A549 (cell line): ENCODE results near the gene PPCDC. TPM values are rescaled to one million over a fixed set of nuclear protein-coding genes. Genes with fewer than 3 reads are reported as not detected.

Source experiments
- ATAC-seq, 2 experiments: fragments of 200-7000 bp in 1 of 2; fragments of >200 bp in 1 of 2; cut with Nextera tagmentation in 1 of 2; cut with Tn5 transposase in 1 of 2; 3 replicates each; pipeline versions ENCODE4 v1.8.0 to v1.9.1; 2018 to 2020; ENCODE audit warnings: mild to moderate bottlenecking in 1 of 2, moderate library complexity in 1 of 2
- CTCF ChIA-PET: fragments of 300-600 bp; sonication (Branson Sonifier 250); formaldehyde crosslinking; extraction: SDS; loops from one replicate; lab custom pipeline; 2021; ENCODE audit warnings: antibody characterized with exemption, inconsistent platforms; lab: Yijun Ruan, JAX
- POLR2A ChIA-PET: fragments of 350-600 bp; formaldehyde crosslinking; extraction: SDS; loops from one replicate; lab custom pipeline; 2021; ENCODE audit warnings: antibody characterized with exemption, inconsistent platforms; lab: Yijun Ruan, JAX
- DNase-seq, 2 experiments: peaks; one replicate each; pipeline versions ENCODE4 v3.0.0 to v3.0.0-alpha.2; 2011 to 2016; ENCODE audit warnings: low read depth in 1 of 2, low spot score in 1 of 2
- FAIRE-seq: peaks from 2 replicates; lab custom pipeline; 2011; peaks lifted over from hg19 to GRCh38; lab: Jason Lieb, UNC
- H3K27ac ChIP-seq, 2 experiments: fragments of >200 bp; sonication (Bioruptor Twin); formaldehyde crosslinking; 3 replicates each; pipeline ENCODE4 v1.5.1; 2016 to 2017
- H3K4me1 ChIP-seq: fragments of >200 bp; sonication (Bioruptor Twin); formaldehyde crosslinking; 3 replicates; pipeline ENCODE4 v1.6.1; 2016
- H3K4me2 ChIP-seq: fragments of >200 bp; sonication (Bioruptor Twin); formaldehyde crosslinking; 3 replicates; pipeline ENCODE4 v1.6.1; 2016
- H3K4me3 ChIP-seq: fragments of >200 bp; sonication (Bioruptor Twin); formaldehyde crosslinking; 3 replicates; pipeline ENCODE4 v1.5.1; 2016
- H3K9me3 ChIP-seq: fragments of >200 bp; sonication (Bioruptor Twin); formaldehyde crosslinking; 3 replicates; pipeline ENCODE4 v1.6.1; 2016
- BCL3 ChIP-seq: fragments of >200 bp; sonication (Bioruptor Twin); formaldehyde crosslinking; IDR thresholded peaks from 3 replicates; pipeline ENCODE4 v1.6.1; 2016
- CHD4 ChIP-seq: fragments of 200-600 bp; sonication (generic); IDR thresholded peaks from 2 replicates; pipeline ENCODE4 v1.6.1; 2016; ENCODE audit warnings: antibody characterized with exemption, mild to moderate bottlenecking, borderline replicate concordance
- EHF ChIP-seq: fragments of 250-450 bp; sonication (Bioruptor Pico); IDR thresholded peaks from 2 replicates; pipeline ENCODE4 v1.5.0; 2020; ENCODE audit warnings: mild to moderate bottlenecking
- EHMT2 ChIP-seq: fragments of 200-600 bp; sonication (generic); IDR thresholded peaks from 2 replicates; pipeline ENCODE4 v1.6.1; 2016; ENCODE audit warnings: antibody characterized with exemption, low read depth, mild to moderate bottlenecking, moderate library complexity
- ESRRA ChIP-seq: fragments of 150-350 bp; IDR thresholded peaks from 2 replicates; pipeline ENCODE4 v1.6.1; 2014; ENCODE audit warnings: mild to moderate bottlenecking, low read length, borderline replicate concordance
- FOSL2 ChIP-seq, 2 experiments: fragments of 450-650 bp in 1 of 2; fragments of >200 bp in 1 of 2; sonication (Bioruptor Twin) in 1 of 2; formaldehyde crosslinking; IDR thresholded peaks; 2 replicates each; pipeline versions ENCODE4 v1.5.0 to v1.6.1; 2016 to 2020; ENCODE audit warnings: mild to moderate bottlenecking in 1 of 2, moderate library complexity in 1 of 2
- HOXB13 ChIP-seq: fragments of 250-450 bp; sonication (Bioruptor Pico); IDR thresholded peaks from 2 replicates; pipeline ENCODE4 v1.5.0; 2020; ENCODE audit warnings: low read depth, mild to moderate bottlenecking, moderate library complexity
- JUN ChIP-seq, 2 experiments: fragments of >200 bp; sonication (Bioruptor Twin); formaldehyde crosslinking; IDR thresholded peaks; 2 replicates in 1 of 2; 3 replicates in 1 of 2; pipeline ENCODE4 v1.6.1; 2016 to 2017
- JUNB ChIP-seq: fragments of >200 bp; sonication (Bioruptor Twin); formaldehyde crosslinking; IDR thresholded peaks from 2 replicates; pipeline ENCODE4 v1.6.1; 2016
- KDM5A ChIP-seq: fragments of 200-600 bp; sonication (generic); IDR thresholded peaks from 2 replicates; pipeline ENCODE4 v1.6.1; 2016; ENCODE audit warnings: antibody characterized with exemption, mild to moderate bottlenecking
- MAZ ChIP-seq: fragments of 150-350 bp; IDR thresholded peaks from 2 replicates; pipeline ENCODE4 v1.6.1; 2014; ENCODE audit warnings: antibody characterized with exemption, low read depth, low read length, borderline replicate concordance
- PBX3 ChIP-seq: IDR thresholded peaks from 2 replicates; pipeline ENCODE4 v1.6.1; 2012
- PHF8 ChIP-seq: fragments of 200-600 bp; sonication (generic); IDR thresholded peaks from 2 replicates; pipeline ENCODE4 v1.6.1; 2016; ENCODE audit warnings: low read depth, mild to moderate bottlenecking, antibody characterized with exemption, moderate library complexity, borderline replicate concordance
- RAD21 ChIP-seq, 2 experiments: fragments of >200 bp in 1 of 2; sonication (Bioruptor Twin) in 1 of 2; formaldehyde crosslinking in 1 of 2; IDR thresholded peaks in 1 of 2; conservative IDR thresholded peaks in 1 of 2; 2 replicates in 1 of 2; 3 replicates in 1 of 2; pipeline ENCODE4 v1.6.1; 2012 to 2018; ENCODE audit warnings: inconsistent platforms in 1 of 2
- RFX5 ChIP-seq: fragments of 450-650 bp; IDR thresholded peaks from 2 replicates; pipeline ENCODE4 v1.7.1; 2014; ENCODE audit warnings: antibody characterized with exemption, mild to moderate bottlenecking, moderate library complexity
- TFCP2L1 ChIP-seq: fragments of 250-450 bp; sonication (Bioruptor Pico); IDR thresholded peaks from 2 replicates; pipeline ENCODE4 v1.5.0; 2021; ENCODE audit warnings: mild to moderate bottlenecking
- ZC3H11A ChIP-seq: fragments of 450-650 bp; IDR thresholded peaks from 2 replicates; pipeline ENCODE4 v1.6.1; 2014; ENCODE audit warnings: antibody characterized with exemption, mild to moderate bottlenecking
- ZNF302 ChIP-seq: fragments of 250-450 bp; sonication (Bioruptor Pico); IDR thresholded peaks from 2 replicates; pipeline ENCODE4 v1.9.0; 2021; ENCODE audit warnings: inconsistent platforms, mild to moderate bottlenecking, moderate library complexity
- WGBS: methylation state at CpG from one replicate; pipeline ENCODE4 v1.1.6; 2017; ENCODE audit errors: missing lambda C conversion rate; 5-methylcytosine and 5-hydroxymethylcytosine counted together
- polyA plus RNA-seq, 4 experiments: library from polyadenylated mRNA; depleted of rRNA in 3 of 4; stranded (reverse); fragments of >200 nt; fragmentation: RNase III in 1 of 4; extraction: RNeasy Plus Mini Kit Qiagen cat#74134 plus additional on column Dnase treatment in 1 of 4; gene quantifications; 2 replicates in 3 of 4; 3 replicates in 1 of 4; pipeline ENCODE4 v1.2.3, GENCODE V29; 2011 to 2017
- TF ChIP-seq, protein P1 (sequence below): fragments of 250-450 bp; sonication (Bioruptor Pico); IDR thresholded peaks from 2 replicates; pipeline ENCODE4 v1.5.0; 2020; ENCODE audit warnings: low read depth, mild to moderate bottlenecking, moderate library complexity
- TF ChIP-seq, protein P2 (sequence below): fragments of >200 bp; sonication (Bioruptor Twin); formaldehyde crosslinking; IDR thresholded peaks from 3 replicates; pipeline ENCODE4 v1.5.1; 2016
- TF ChIP-seq, protein P3 (sequence below): fragments of 200-600 bp; sonication (generic); IDR thresholded peaks from 2 replicates; pipeline ENCODE4 v1.6.1; 2016; ENCODE audit warnings: antibody characterized with exemption, mild to moderate bottlenecking, moderate library complexity

Gene PPCDC
- polyA plus RNA-seq, 2 of the 4 experiments (the other 2 are of a cell fraction) = 18.2 to 18.5 TPM

DNA sequence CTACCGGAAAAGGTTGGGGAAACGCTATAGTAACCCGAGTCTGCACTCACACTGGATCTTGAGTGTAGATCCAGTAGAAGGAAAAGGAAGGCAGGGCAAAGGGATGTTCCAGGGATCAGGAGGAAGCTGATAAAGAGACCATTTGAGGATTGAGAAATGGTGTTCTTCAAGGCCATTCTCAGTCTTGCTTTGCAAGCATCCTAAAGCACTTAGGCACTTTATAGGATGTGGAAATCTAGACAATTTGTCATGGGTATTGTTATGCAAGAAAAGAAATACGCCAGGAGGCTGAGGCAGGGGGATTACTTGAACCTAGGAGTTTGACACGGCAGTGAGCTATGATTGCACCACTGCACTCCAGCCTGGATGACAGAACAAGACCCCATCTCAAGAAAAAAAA is 41.2 kb upstream of the PPCDC start:
- CTCF ChIA-PET = interaction anchor here (0.5 to 1.8 kb wide), 6 partner anchors 25 to 1834 kb away, joined by 3 to 7 read pairs (median 4); partner anchors contain the start of gene RPP25

DNA sequence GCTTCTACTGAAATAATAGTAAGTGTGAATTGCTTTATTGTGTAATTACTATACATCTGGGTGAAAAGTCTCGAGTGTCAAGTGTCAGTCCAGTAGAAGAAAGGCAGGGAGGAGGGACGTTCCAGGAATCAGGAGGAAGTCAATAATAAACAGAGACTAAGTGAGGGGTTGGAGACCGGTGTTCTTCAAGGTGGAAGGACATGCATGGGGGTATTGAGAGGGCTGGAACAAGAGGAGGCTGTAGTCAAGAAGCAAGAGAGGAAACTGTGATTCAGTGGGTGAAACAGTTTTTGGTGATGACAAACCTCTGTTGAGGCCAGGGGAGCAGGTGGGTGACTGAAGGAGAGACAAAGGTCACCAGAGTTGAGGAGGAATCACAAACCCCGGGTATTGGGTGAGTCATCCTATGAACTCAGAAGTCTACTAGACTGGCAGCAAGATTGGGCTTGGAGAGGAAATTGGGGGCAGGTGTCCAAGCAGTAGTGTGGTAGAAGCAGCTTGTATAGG is 39.6 kb upstream of the PPCDC start:
- FAIRE-seq (no peak), DNase-seq (peak; percentile 40 to 56), ATAC-seq (0 out of 6 replicates have a peak, but pooled peaks of 1 of the 2 experiments have one; percentile 44)
- Histone ChIP-seq H3K4me2 (peak overlapping the region; percentile 39), H3K4me1 (peaks cover 12% of the 10 kb centered on the region), H3K9me3 (no peaks in the 10 kb centered on the region), H3K4me3 (no peak overlapping the region), H3K27ac (no peak overlapping the region)
- ChIA-PET POLR2A (interaction anchor here (1.8 kb wide), 1 partner anchor 27 kb away, joined by 6 read pairs; the partner anchor contains the start of gene RPP25), CTCF (interaction anchor here (2.2 to 2.4 kb wide), 2 partner anchors 34 to 213 kb away, joined by 6 to 10 read pairs; no protein-coding TSS in a partner anchor)
- WGBS = 11% methylated on average over 4 of the region's 4 CpGs
- TF ChIP-seq FOSL2 (IDR thresholded peaks at IDR 0.05) (0 out of 2 replicates have a peak, but pooled peaks have one; percentile 6), FOSL2 (CRISPR knock-in tag; IDR thresholded peaks at IDR 0.05) (peak; percentile 69), ZC3H11A (no peak)

More for the DNA sequence above, 41.2 kb upstream of the PPCDC start:
- POLR2A ChIA-PET = interaction anchor here (1.0 kb wide), 1 partner anchor 25 kb away, joined by 3 read pairs; no protein-coding TSS in a partner anchor
- Histone ChIP-seq H3K9me3 (no peaks in the 10 kb centered on the region), H3K4me3 (no peak overlapping the region), H3K4me1 (peaks cover 18% of the 10 kb centered on the region), H3K4me2 (no peak overlapping the region), H3K27ac (no peak overlapping the region)
- FAIRE-seq (no peak), ATAC-seq (no peak), DNase-seq (no peak)
- WGBS = 58% methylated on average over 5 of the region's 5 CpGs
- TF ChIP-seq RAD21 (conservative IDR thresholded peaks at IDR 0.05 in 1 of 2, IDR thresholded peaks at IDR 0.05 in 1 of 2) (no peak), EHMT2 (no peak), PBX3 (no peak), PHF8 (no peak), ESRRA (no peak), HOXB13 (CRISPR knock-in tag) (no peak), EHF (CRISPR knock-in tag) (no peak), KDM5A (no peak), RFX5 (no peak), CHD4 (no peak), JUN (IDR thresholded peaks at IDR 0.05) (no peak), ZNF302 (CRISPR knock-in tag) (no peak), TFCP2L1 (CRISPR knock-in tag) (no peak), BCL3 (no peak), JUNB (no peak)

DNA sequence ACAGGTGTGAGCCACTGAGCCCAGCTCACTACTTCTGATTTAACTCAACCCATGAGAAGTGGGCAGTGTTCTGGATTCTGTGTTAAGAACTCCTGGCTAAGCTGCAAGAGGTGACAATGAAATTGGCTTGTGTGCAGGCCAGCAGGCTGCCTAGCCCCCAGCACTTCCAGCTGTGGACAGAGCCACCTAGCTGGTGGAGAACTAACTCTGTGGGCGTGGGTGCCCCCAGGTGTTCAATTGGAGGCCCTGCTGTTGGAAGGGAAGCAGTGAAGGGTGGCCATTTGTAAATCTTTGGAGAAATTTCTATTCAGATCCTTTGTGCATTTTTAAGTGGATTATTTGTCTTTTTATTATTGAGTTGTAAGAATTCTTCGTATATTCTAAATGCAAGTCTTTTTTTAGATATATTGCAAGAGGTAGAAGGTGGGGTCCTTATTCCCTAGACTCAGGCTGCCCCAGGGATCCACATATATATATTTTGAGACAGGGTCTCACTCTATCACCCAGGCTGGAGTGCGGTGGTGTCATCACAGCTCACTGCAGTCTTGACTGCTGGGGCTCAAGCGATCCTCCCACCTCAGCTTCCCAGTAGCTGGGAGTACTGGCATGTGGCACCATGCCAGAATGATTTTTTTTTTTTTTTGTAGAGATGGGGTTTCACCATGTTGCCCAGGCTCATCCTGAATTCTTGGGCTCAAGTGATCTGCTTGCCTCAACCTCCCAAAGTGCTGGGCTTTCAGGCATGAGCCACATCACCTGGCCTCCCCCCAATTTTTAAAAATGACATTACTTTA is 35.2 kb upstream of the PPCDC start:
- ATAC-seq (peak; percentile 95 to 97), DNase-seq (peak; percentile 64 to 78), FAIRE-seq (no peak)
- H3K4me1 ChIP-seq = peaks cover 11% of the 10 kb centered on the region
- no peak overlapping the region for H3K4me3 ChIP-seq
- H3K9me3 ChIP-seq = no peaks in the 10 kb centered on the region
- CTCF ChIA-PET = interaction anchor here (0.7 to 3.9 kb wide), 27 partner anchors 8 to 352 kb away, joined by 3 to 30 read pairs (median 4); partner anchors contain the start of gene RPP25
- WGBS = 22% methylated on average over 4 of the region's 4 CpGs
- no peak overlapping the region for H3K27ac ChIP-seq
- H3K4me2 ChIP-seq = no peak overlapping the region
- POLR2A ChIA-PET = interaction anchor here (0.7 to 1.6 kb wide), 3 partner anchors 27 to 82 kb away, joined by 3 to 10 read pairs (median 3); partner anchors contain the start of genes FAM219B and RPP25
- TF ChIP-seq, protein P1, sequence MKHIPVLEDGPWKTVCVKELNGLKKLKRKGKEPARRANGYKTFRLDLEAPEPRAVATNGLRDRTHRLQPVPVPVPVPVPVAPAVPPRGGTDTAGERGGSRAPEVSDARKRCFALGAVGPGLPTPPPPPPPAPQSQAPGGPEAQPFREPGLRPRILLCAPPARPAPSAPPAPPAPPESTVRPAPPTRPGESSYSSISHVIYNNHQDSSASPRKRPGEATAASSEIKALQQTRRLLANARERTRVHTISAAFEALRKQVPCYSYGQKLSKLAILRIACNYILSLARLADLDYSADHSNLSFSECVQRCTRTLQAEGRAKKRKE (CRISPR knock-in tag) = no peak
- TF ChIP-seq, protein P2, sequence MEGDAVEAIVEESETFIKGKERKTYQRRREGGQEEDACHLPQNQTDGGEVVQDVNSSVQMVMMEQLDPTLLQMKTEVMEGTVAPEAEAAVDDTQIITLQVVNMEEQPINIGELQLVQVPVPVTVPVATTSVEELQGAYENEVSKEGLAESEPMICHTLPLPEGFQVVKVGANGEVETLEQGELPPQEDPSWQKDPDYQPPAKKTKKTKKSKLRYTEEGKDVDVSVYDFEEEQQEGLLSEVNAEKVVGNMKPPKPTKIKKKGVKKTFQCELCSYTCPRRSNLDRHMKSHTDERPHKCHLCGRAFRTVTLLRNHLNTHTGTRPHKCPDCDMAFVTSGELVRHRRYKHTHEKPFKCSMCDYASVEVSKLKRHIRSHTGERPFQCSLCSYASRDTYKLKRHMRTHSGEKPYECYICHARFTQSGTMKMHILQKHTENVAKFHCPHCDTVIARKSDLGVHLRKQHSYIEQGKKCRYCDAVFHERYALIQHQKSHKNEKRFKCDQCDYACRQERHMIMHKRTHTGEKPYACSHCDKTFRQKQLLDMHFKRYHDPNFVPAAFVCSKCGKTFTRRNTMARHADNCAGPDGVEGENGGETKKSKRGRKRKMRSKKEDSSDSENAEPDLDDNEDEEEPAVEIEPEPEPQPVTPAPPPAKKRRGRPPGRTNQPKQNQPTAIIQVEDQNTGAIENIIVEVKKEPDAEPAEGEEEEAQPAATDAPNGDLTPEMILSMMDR = peak; percentile 68
- TF ChIP-seq RAD21 (conservative IDR thresholded peaks at IDR 0.05 in 1 of 2, IDR thresholded peaks at IDR 0.05 in 1 of 2) (peak; percentile 79 to 84), MAZ (peak; percentile 77; the same call in 1 of the 2 replicates)
- TF ChIP-seq, protein P3, sequence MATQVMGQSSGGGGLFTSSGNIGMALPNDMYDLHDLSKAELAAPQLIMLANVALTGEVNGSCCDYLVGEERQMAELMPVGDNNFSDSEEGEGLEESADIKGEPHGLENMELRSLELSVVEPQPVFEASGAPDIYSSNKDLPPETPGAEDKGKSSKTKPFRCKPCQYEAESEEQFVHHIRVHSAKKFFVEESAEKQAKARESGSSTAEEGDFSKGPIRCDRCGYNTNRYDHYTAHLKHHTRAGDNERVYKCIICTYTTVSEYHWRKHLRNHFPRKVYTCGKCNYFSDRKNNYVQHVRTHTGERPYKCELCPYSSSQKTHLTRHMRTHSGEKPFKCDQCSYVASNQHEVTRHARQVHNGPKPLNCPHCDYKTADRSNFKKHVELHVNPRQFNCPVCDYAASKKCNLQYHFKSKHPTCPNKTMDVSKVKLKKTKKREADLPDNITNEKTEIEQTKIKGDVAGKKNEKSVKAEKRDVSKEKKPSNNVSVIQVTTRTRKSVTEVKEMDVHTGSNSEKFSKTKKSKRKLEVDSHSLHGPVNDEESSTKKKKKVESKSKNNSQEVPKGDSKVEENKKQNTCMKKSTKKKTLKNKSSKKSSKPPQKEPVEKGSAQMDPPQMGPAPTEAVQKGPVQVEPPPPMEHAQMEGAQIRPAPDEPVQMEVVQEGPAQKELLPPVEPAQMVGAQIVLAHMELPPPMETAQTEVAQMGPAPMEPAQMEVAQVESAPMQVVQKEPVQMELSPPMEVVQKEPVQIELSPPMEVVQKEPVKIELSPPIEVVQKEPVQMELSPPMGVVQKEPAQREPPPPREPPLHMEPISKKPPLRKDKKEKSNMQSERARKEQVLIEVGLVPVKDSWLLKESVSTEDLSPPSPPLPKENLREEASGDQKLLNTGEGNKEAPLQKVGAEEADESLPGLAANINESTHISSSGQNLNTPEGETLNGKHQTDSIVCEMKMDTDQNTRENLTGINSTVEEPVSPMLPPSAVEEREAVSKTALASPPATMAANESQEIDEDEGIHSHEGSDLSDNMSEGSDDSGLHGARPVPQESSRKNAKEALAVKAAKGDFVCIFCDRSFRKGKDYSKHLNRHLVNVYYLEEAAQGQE = peak; percentile 87
